ENCODE measurements around the gene NOTCH3. TPM values are rescaled to one million over a fixed set of nuclear protein-coding genes. Genes with fewer than 3 reads are reported as not detected.

NOTCH3 gene
- total and polyA plus RNA-seq, 12 donors: 18.7 to 45.5 (median 31.9) TPM

GRCh38 chr19:15113245-15114152 lies 87.3 kb downstream of the NOTCH3 start:
- ATAC-seq (no peak), DNase-seq (no peak)
- H3K27ac ChIP-seq: peak overlapping the region in 5 of 10 donors; percentile 4 to 71 (median 16)
- WGBS, 2 donors: 87 to 90% methylated on average over 57 to 58 of the region's 58 CpGs
- intact Hi-C loops (cut with DNase I): loop anchor here in 1 of 10 donors (10.0 kb wide), 1 partner anchor 131 kb away; no protein-coding TSS in a partner anchor
- H3K9me3 ChIP-seq: no peaks in the 10 kb centered on the region
- H3K4me3 ChIP-seq: no peak overlapping the region
- no peaks in the 10 kb centered on the region for H3K27me3 ChIP-seq
- peaks cover 0 to 98% (median 69%) of the 10 kb centered on the region in 9 donors for H3K36me3 ChIP-seq
- H3K4me1 ChIP-seq: peaks cover 10 to 38% (median 27%) of the 10 kb centered on the region in 9 donors
- TF ChIP-seq CTCF (IDR thresholded peaks at IDR 0.05): no peak

- intact Hi-C loops (cut with DNase I): loop anchor here in 1 of 10 donors (10.0 kb wide), 1 partner anchor 132 kb away; no protein-coding TSS in a partner anchor
- 91 to 93% methylated on average over 11 of the region's 11 CpGs for WGBS, 2 donors
- Histone ChIP-seq H3K4me1 (peaks cover 10 to 46% (median 36%) of the 10 kb centered on the region in 9 donors), H3K36me3 (peaks cover 0 to 87% (median 57%) of the 10 kb centered on the region in 9 donors), H3K27ac (no peak overlapping the region), H3K9me3 (no peaks in the 10 kb centered on the region), H3K27me3 (peaks cover 0 to 10% (median 0%) of the 10 kb centered on the region in 7 donors), H3K4me3 (no peak overlapping the region)
- DNase-seq (no peak), ATAC-seq (no peak)
- TF ChIP-seq CTCF (IDR thresholded peaks at IDR 0.05): no peak
Observed at GRCh38 chr19:15112385-15112784, 88.4 kb downstream of the NOTCH3 start.

DNA sequence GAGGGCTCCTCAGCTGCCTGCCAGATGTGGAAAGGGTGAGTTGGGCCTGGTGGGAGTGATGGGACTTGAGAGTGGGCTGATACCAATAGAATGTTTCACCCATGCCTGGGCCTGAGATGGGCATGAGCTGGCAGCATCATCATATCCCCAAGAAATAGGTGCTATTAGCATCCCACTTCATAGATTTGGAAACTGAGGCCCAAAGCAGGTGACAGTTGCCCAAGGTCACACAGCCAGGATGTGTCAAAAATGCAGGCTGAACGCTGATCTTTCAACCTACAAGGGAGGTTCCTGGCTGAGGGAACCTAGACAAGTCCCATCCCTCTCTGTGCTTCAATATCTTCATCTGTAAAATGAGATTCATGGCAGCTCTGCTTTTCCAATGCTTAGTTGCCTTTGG lies 89.0 kb downstream of the NOTCH3 start:
- intact Hi-C loops (cut with DNase I): loop anchor here in 1 of 10 donors (10.0 kb wide), 1 partner anchor 133 kb away; no protein-coding TSS in a partner anchor
- peaks cover 10 to 47% (median 36%) of the 10 kb centered on the region in 9 donors for H3K4me1 ChIP-seq

More for the DNA sequence above, 89.0 kb downstream of the NOTCH3 start:
- Histone ChIP-seq H3K4me3 (no peak overlapping the region), H3K9me3 (no peaks in the 10 kb centered on the region), H3K27me3 (peaks cover 0 to 12% (median 0%) of the 10 kb centered on the region in 7 donors), H3K36me3 (peaks cover 0 to 80% (median 51%) of the 10 kb centered on the region in 9 donors), H3K27ac (no peak overlapping the region)
- DNase-seq: no peak
- 98 to 100% methylated on average over 1 of the region's 1 CpG for WGBS, 2 donors
- no peak for TF ChIP-seq CTCF (IDR thresholded peaks at IDR 0.05)
- no peak for ATAC-seq

Measured in heart right ventricle (tissue), 16 donors.